Activated B cell treated with CpG ODN at 0.5 μM for 24 hours (primary cell): ENCODE results near the gene ACAN. TPM values are rescaled to one million over a fixed set of nuclear protein-coding genes. Genes with fewer than 3 reads are reported as not detected.

Source experiments
- ATAC-seq: fragments of 200-7000 bp; cut with Tn5 transposase; one replicate; pipeline ENCODE4 v1.10.0; 2021; ENCODE audit warnings: low read depth, mild to moderate bottlenecking, moderate library complexity
- CTCF ChIA-PET: fragments of 350-600 bp; sonication (Branson Sonifier 250); formaldehyde crosslinking; loops from one replicate; lab custom pipeline; 2021; ENCODE audit warnings: antibody characterized with exemption; lab: Charles Lee
- POLR2A ChIA-PET: fragments of 350-600 bp; sonication (Branson Sonifier 250); formaldehyde crosslinking; loops from one replicate; lab custom pipeline; 2021; ENCODE audit warnings: antibody characterized with exemption; lab: Charles Lee
- DNase-seq: peaks from one replicate; pipeline ENCODE4 v3.0.0; 2022
- H3K27ac Mint-ChIP-seq: one replicate; pipeline ENCODE4 v1.8.0; 2020; ENCODE audit warnings: mixed read lengths
- H3K27me3 Mint-ChIP-seq: one replicate; pipeline ENCODE4 v1.8.0; 2021; ENCODE audit warnings: mixed read lengths
- H3K36me3 Mint-ChIP-seq: one replicate; pipeline ENCODE4 v1.8.0; 2021; ENCODE audit warnings: low read depth, mixed read lengths
- H3K4me1 Mint-ChIP-seq: one replicate; pipeline ENCODE4 v1.8.0; 2021; ENCODE audit warnings: mixed read lengths
- H3K4me3 Mint-ChIP-seq: one replicate; pipeline ENCODE4 v1.8.0; 2020; ENCODE audit warnings: mild to moderate bottlenecking, mixed read lengths
- H3K9me3 Mint-ChIP-seq: one replicate; pipeline ENCODE4 v1.8.0; 2020; ENCODE audit warnings: mixed read lengths
- CTCF ChIP-seq: fragments of 200-600 bp; IDR thresholded peaks from one replicate; pipeline ENCODE4 v1.8.0; 2022; ENCODE audit warnings: antibody characterized with exemption, mild to moderate bottlenecking
- intact Hi-C: fragments of 100-400 bp; cut with micrococcal nuclease; formaldehyde crosslinking; loops from one replicate; pipeline ENCODE4 v1.15.1; 2024
- total RNA-seq: library from RNA; stranded (reverse); gene quantifications from 2 replicates; pipeline ENCODE4 v1.2.3, GENCODE V29; 2022

The ACAN gene
- total RNA-seq, 1 donor from 2014 or later: not detected

GRCh38 chr15:88890495-88890894, 87.3 kb downstream of the ACAN start:
- Mint-ChIP-seq H3K36me3 (no peaks in the 10 kb centered on the region), H3K9me3 (no peaks in the 10 kb centered on the region), H3K27me3 (peaks cover 4% of the 10 kb centered on the region), H3K4me3 (no peak overlapping the region), H3K27ac (no peak overlapping the region), H3K4me1 (peaks cover 8% of the 10 kb centered on the region)
- ChIA-PET CTCF (no interaction called here), POLR2A (no interaction called here)
- ATAC-seq: no peak
- intact Hi-C loops: no loop called here
- DNase-seq: no peak
- TF ChIP-seq CTCF: no peak

GRCh38 chr15:88891540-88892254, 88.5 kb downstream of the ACAN start:
- POLR2A ChIA-PET: no interaction called here
- Mint-ChIP-seq H3K27me3 (peaks cover 6% of the 10 kb centered on the region), H3K9me3 (no peaks in the 10 kb centered on the region), H3K36me3 (no peaks in the 10 kb centered on the region), H3K27ac (no peak overlapping the region), H3K4me3 (no peak overlapping the region), H3K4me1 (peaks cover 12% of the 10 kb centered on the region)
- CTCF ChIA-PET: interaction anchor here (1.3 kb wide), 1 partner anchor 13 kb away, joined by 3 read pairs; no protein-coding TSS in a partner anchor
- DNase-seq (no peak), ATAC-seq (no peak)
- intact Hi-C loops: no loop called here
- no peak for TF ChIP-seq CTCF

GRCh38 chr15:88894348-88894818, 91.1 kb downstream of the ACAN start:
- ChIA-PET CTCF (no interaction called here), POLR2A (no interaction called here)
- TF ChIP-seq CTCF: no peak
- Mint-ChIP-seq H3K36me3 (no peaks in the 10 kb centered on the region), H3K9me3 (no peaks in the 10 kb centered on the region), H3K27ac (no peak overlapping the region), H3K4me1 (peaks cover 16% of the 10 kb centered on the region), H3K27me3 (peaks cover 6% of the 10 kb centered on the region), H3K4me3 (peak overlapping the region; percentile 84)
- ATAC-seq: peak; percentile 66
- intact Hi-C loops: loop anchor here (1.0 to 2.0 kb wide), 4 partner anchors 122 to 282 kb away; partner anchors contain the start of gene AEN
- peak; percentile 55 for DNase-seq

GRCh38 chr15:88894819-88895767, 91.9 kb downstream of the ACAN start, which contains the start of gene HAPLN3:
TSS of gene HAPLN3 (minus strand) at chr15:88895544. CDS start at chr15:88887298, 8,246 bp downstream.
- TF ChIP-seq CTCF: no peak
- ChIA-PET CTCF (interaction anchor here (0.9 to 1.0 kb wide), 2 partner anchors 10 to 194 kb away, joined by 3 to 4 read pairs; no protein-coding TSS in a partner anchor), POLR2A (interaction anchor here (0.7 kb wide), 1 partner anchor 424 kb away, joined by 10 read pairs; no protein-coding TSS in a partner anchor)
- ATAC-seq (peak; percentile 56), DNase-seq (peak; percentile 32)
- Mint-ChIP-seq H3K4me1 (peaks cover 16% of the 10 kb centered on the region), H3K9me3 (no peaks in the 10 kb centered on the region), H3K27me3 (peaks cover 6% of the 10 kb centered on the region), H3K36me3 (no peaks in the 10 kb centered on the region), H3K27ac (no peak within 1 kb of the TSS), H3K4me3 (peak within 1 kb of the TSS; percentile 84)
- intact Hi-C loops: loop anchor here (1.0 to 5.0 kb wide), 5 partner anchors 122 to 428 kb away; partner anchors contain the start of genes AEN, MRPL46 and MRPS11
